Stomach (tissue), 4 donors: ENCODE data around the gene METTL17.

ENCODE experiments used
- POLR2A ChIP-seq, 4 donors: fragments of 450-650 bp; IDR thresholded peaks; one replicate each; pipeline ENCODE4 v1.6.1; 2016; ENCODE audit warnings: antibody characterized with exemption in 4 of 4, control low read depth in 2 of 4, mild to moderate bottlenecking in 1 of 4, moderate library complexity in 1 of 4
- TF ChIP-seq, protein P1 (sequence below), 7 experiments: fragments of 450-650 bp in 4 of 7; fragments of 200-600 bp in 3 of 7; sonication (generic) in 3 of 7; IDR thresholded peaks; one replicate each; pipeline ENCODE4 v1.5.1; 2016 to 2019; ENCODE audit warnings: antibody characterized with exemption in 7 of 7, control low read depth in 2 of 7, mild to moderate bottlenecking in 1 of 7

DNA sequence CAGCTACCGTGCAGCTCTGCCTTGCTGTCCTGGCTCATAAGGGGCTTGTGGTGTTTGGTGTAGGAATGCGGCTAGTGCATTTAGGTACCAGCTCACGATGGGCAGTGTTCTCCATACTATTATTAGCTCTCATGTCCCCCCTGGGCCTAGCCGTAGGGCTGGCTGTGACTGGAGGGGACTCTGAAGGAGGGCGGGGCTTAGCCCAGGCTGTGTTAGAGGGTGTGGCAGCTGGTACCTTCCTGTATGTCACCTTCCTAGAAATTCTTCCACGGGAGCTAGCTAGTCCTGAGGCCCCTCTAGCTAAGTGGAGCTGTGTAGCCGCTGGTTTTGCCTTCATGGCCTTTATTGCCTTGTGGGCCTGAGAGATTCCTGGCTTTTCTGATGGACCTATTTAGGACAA, 11.4 kb downstream of the METTL17 start:
- TF ChIP-seq POLR2A (IDR thresholded peaks at IDR 0.05): no peak
- TF ChIP-seq, protein P1, sequence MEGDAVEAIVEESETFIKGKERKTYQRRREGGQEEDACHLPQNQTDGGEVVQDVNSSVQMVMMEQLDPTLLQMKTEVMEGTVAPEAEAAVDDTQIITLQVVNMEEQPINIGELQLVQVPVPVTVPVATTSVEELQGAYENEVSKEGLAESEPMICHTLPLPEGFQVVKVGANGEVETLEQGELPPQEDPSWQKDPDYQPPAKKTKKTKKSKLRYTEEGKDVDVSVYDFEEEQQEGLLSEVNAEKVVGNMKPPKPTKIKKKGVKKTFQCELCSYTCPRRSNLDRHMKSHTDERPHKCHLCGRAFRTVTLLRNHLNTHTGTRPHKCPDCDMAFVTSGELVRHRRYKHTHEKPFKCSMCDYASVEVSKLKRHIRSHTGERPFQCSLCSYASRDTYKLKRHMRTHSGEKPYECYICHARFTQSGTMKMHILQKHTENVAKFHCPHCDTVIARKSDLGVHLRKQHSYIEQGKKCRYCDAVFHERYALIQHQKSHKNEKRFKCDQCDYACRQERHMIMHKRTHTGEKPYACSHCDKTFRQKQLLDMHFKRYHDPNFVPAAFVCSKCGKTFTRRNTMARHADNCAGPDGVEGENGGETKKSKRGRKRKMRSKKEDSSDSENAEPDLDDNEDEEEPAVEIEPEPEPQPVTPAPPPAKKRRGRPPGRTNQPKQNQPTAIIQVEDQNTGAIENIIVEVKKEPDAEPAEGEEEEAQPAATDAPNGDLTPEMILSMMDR (IDR thresholded peaks at IDR 0.05): no peak
